ENCODE measurements around the gene CGREF1. TPM values are rescaled to one million over a fixed set of nuclear protein-coding genes. Genes with fewer than 3 reads are reported as not detected.

CGREF1 gene
- total RNA-seq, 1 experiment from 2014 or later = 4.0 TPM

DNA sequence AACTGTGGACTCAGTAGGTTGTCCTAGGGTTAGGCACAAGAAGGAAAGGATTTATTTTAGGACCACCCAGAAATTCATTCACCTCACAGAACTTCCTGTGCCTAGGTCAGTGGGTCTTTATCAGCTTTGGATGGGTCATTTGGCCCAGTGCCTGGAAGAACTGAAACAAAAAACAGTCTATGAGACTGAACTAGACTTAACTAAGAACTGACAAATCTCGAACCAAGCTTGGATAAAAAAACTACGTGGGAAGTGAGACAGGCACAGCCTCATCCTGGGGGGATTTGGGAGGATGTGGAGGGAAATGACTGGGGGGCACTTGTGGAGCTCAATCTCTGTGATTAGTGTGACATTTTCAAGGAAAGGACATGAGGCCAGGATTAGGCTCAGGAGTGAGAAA, 45.1 kb downstream of the CGREF1 start:
- Histone ChIP-seq H3K27ac (ENCODE audit: low read depth, low read length) (no peak overlapping the region), H3K9me2 (ENCODE audit: insufficient read depth) (no peaks in the 10 kb centered on the region), H4K20me1 (ENCODE audit: insufficient read depth) (no peaks in the 10 kb centered on the region), H3K9me3 (ENCODE audit: control insufficient read depth in 1 of 2, insufficient read depth in 1 of 2, low read depth in 1 of 2, low read length in 2 of 2) (no peaks in the 10 kb centered on the region), H2AFZ (ENCODE audit: low read depth, low read length, poor library complexity, severe bottlenecking) (no peak overlapping the region), H3K4me1 (ENCODE audit: control insufficient read depth in 1 of 2, insufficient read depth in 2 of 2, low read length in 2 of 2) (peaks cover 7 to 18% of the 10 kb centered on the region in 2 experiments), H3K36me3 (ENCODE audit: control insufficient read depth in 1 of 2, insufficient read depth in 2 of 2, low read length in 2 of 2) (peaks cover 5 to 14% of the 10 kb centered on the region in 2 experiments; a peak in 2 of 4 replicates), H3K27me3 (ENCODE audit: insufficient read depth, low read length) (no peaks in the 10 kb centered on the region), H3K9ac (ENCODE audit: low read length) (no peak overlapping the region), H3K79me2 (ENCODE audit: insufficient read depth, low read length) (peaks cover 26% of the 10 kb centered on the region), H3K4me2 (ENCODE audit: low read length) (no peak overlapping the region), H3K4me3 (replicated peaks in 1 of 2; ENCODE audit: low read depth in 1 of 2, low read length in 2 of 2) (no peak overlapping the region)
- ChIA-PET RAD21 (ENCODE audit: low non-redundant PET in 1 of 2, low total read pairs in 2 of 2, uncharacterized antibody in 2 of 2, unreplicated experiment in 2 of 2) (no interaction called here), CTCF (interaction anchor here (0.6 kb wide), 1 partner anchor 229 kb away, joined by 6 read pairs; no protein-coding TSS in a partner anchor), POLR2A (interaction anchor here (0.8 kb wide), 1 partner anchor 40 kb away, joined by 5 read pairs; no protein-coding TSS in a partner anchor)
- TF ChIP-seq SRF (IDR thresholded peaks at IDR 0.05; ENCODE audit: low read depth) = no peak
- TF ChIP-seq, protein P1, sequence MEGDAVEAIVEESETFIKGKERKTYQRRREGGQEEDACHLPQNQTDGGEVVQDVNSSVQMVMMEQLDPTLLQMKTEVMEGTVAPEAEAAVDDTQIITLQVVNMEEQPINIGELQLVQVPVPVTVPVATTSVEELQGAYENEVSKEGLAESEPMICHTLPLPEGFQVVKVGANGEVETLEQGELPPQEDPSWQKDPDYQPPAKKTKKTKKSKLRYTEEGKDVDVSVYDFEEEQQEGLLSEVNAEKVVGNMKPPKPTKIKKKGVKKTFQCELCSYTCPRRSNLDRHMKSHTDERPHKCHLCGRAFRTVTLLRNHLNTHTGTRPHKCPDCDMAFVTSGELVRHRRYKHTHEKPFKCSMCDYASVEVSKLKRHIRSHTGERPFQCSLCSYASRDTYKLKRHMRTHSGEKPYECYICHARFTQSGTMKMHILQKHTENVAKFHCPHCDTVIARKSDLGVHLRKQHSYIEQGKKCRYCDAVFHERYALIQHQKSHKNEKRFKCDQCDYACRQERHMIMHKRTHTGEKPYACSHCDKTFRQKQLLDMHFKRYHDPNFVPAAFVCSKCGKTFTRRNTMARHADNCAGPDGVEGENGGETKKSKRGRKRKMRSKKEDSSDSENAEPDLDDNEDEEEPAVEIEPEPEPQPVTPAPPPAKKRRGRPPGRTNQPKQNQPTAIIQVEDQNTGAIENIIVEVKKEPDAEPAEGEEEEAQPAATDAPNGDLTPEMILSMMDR (IDR thresholded peaks at IDR 0.05 in 2 of 3, conservative IDR thresholded peaks at IDR 0.05 in 1 of 3; ENCODE audit: borderline replicate concordance in 1 of 3, insufficient read depth in 1 of 3, low read depth in 2 of 3, low read length in 2 of 3) = no peak
- TF ChIP-seq POLR2AphosphoS5 (IDR thresholded peaks at IDR 0.05; ENCODE audit: low read depth, low read length) = no peak
- no peak for TF ChIP-seq SP1 (IDR thresholded peaks at IDR 0.05; ENCODE audit: low read depth)
- no peak for TF ChIP-seq JUND (IDR thresholded peaks at IDR 0.05)
- TF ChIP-seq TCF7L2 (IDR thresholded peaks at IDR 0.05; ENCODE audit: borderline replicate concordance, extremely low read depth, insufficient read depth, insufficient read length) = no peak
- TF ChIP-seq ZFX (IDR thresholded peaks at IDR 0.05) = no peak
- no peak for TF ChIP-seq EZH2phosphoT487 (IDR thresholded peaks at IDR 0.05; ENCODE audit: borderline replicate concordance)
- TF ChIP-seq EGR1 (IDR thresholded peaks at IDR 0.05; ENCODE audit: low read depth) = no peak
- intact Hi-C loops (cut with micrococcal nuclease) = no loop called here
- no TSS peak for BruUV-seq (replicated peaks)
- DNase-seq (ENCODE audit: low read depth, low spot score) (no peak), ATAC-seq (no peak)

All from HCT116 (cell line).